GM12878 (cell line): Measurements from ENCODE around the gene ACVR1B.

Experiments used
- ATF7 ChIP-seq: fragments of 450-650 bp; IDR thresholded peaks from 2 replicates; pipeline ENCODE4 v1.6.1; 2016; ENCODE audit warnings: low read depth, mild to moderate bottlenecking
- FOXM1 ChIP-seq: IDR thresholded peaks from 2 replicates; pipeline ENCODE4 v1.6.1; 2012; ENCODE audit warnings: low read depth, mild to moderate bottlenecking, inconsistent platforms, low read length, moderate library complexity

- TF ChIP-seq FOXM1 (no peak), ATF7 (no peak)
Measured at GRCh38 chr12:51960488-51960887, 9.0 kb downstream of the ACVR1B start.
